Inferior parietal cortex (tissue), 1 donor: ENCODE measurements around the gene SIDT2.
"Not testable (repeated sequence)": the region's sequence is repeated elsewhere in the genome, so short reads cannot be mapped to it uniquely, and the experiment has no call there.

Source experiments
- DNase-seq: peaks from one replicate; pipeline ENCODE4 v3.0.0-alpha.2; 2016; ENCODE audit errors: extremely low spot score

The SIDT2 gene

GRCh38 chr11:117172724-117173421 is 5.7 kb upstream of the SIDT2 start:
- DNase-seq: no peak

- DNase-seq: peak; percentile 33
Observed at GRCh38 chr11:117175104-117175503, 3.4 kb upstream of the SIDT2 start.

GRCh38 chr11:117175781-117176180 is 2.8 kb upstream of the SIDT2 start:
- DNase-seq: no peak

- DNase-seq: no peak
Observed at GRCh38 chr11:117176186-117176585, 2.4 kb upstream of the SIDT2 start.

GRCh38 chr11:117177534-117178209 is 871 bp upstream of the SIDT2 start:
- no peak for DNase-seq

GRCh38 chr11:117179048-117179999 is 781 bp downstream of the SIDT2 start:
- peak; percentile 14 for DNase-seq

GRCh38 chr11:117180020-117180419 is 1.5 kb downstream of the SIDT2 start:
- no peak for DNase-seq

GRCh38 chr11:117180661-117181585 is 2.4 kb downstream of the SIDT2 start:
- DNase-seq: peak; percentile 61

DNA sequence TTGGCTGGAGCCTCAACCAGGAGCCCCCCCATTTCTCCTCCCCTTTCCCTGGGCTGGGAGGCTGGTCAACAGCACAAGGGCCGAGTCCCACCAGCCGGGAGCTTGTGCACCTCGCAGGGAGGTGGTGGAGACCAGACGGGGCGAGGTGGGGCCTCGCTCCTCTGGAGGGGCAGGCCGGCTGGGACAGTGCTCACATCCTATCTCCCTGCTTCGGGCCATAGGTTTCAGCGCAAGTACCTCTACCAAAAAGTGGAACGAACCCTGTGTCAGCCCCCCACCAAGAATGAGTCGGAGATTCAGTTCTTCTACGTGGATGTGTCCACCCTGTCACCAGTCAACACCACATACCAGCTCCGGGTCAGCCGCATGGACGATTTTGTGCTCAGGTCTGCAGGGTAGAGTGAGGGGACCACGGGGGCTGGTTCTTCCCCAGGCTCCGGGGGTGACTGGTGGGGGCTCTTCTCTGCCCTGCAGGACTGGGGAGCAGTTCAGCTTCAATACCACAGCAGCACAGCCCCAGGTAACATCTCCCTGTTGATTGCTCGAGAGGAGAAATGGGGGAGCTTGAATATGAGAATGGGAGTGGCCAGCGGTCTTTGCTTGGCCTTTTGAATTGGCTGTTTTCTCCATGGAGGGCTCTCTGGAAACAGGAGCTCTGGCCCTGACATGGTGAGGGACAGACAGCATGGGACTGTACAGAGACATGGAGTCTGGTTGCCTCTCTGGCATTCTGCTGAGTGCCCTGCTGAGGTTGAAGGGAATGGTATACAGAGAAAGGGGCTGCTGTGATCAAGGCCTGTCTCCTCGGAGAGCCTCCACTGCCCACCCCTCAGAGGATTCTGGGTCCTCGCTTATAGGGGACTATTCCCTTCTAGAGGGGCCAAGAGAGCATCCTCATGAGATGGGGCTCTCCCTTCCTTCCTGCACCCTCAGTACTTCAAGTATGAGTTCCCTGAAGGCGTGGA is 3.3 kb downstream of the SIDT2 start:
- DNase-seq: no peak

DNA sequence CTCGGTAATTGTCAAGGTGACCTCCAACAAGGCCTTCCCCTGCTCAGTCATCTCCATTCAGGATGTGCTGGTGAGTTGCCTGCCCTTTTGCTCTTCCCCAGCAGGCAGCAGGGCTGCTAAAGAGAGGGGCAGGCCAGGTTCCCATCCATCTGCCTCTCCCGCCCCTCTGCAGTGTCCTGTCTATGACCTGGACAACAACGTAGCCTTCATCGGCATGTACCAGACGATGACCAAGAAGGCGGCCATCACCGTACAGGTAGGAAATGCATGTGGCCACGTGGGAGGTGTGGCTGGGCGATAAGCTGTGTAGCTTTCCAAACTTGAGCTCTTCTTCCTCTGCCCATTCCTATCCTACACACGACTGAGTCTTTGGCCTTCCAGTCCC is 4.0 kb downstream of the SIDT2 start:
- DNase-seq: no peak

GRCh38 chr11:117183178-117183577 is 4.6 kb downstream of the SIDT2 start:
- not testable (repeated sequence) for DNase-seq

DNA sequence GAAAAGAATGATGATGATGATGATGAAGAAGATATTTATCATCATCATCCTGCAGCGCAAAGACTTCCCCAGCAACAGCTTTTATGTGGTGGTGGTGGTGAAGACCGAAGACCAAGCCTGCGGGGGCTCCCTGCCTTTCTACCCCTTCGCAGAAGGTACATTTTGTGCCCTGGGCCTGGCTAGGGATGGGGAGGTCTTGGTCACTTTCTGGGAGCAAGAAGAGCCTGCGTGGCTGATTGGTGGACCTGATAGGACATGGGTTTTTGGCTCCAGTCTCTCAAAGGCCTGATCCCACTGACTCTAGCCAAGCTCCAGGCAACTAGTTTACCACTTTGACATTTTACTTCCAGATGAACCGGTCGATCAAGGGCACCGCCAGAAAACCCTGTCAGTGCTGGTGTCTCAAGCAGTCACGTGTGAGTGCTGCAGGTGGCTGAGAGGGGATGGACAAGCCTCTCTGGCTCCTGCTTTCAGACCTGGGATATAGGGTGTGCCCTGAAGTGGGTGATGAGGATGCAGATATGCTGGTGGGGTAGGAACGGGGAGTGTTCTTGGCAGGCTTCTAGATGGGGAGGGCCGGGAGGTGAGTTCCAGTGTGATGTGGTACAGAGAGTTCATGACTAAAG is 5.3 kb downstream of the SIDT2 start:
- no peak for DNase-seq

- no peak for DNase-seq
Observed at GRCh38 chr11:117185736-117186430, 7.3 kb downstream of the SIDT2 start.

DNA sequence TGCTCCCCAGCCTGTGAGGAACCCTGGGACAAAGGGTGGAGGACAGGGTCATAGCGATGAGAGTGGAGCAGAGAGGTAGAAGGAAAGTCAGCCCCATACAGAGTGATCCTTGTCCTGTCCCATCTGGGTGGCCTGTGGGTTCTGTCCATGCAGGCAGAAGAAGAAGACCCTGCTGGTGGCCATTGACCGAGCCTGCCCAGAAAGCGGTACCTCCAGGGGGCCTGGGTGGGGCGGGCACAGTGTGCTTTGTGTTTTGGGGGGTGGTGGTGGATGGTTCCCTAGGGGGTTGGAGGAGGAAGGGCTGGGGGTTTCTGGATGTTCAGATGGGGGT is 7.9 kb downstream of the SIDT2 start:
- DNase-seq: no peak

GRCh38 chr11:117187007-117187406 is 8.5 kb downstream of the SIDT2 start:
- no peak for DNase-seq

DNA sequence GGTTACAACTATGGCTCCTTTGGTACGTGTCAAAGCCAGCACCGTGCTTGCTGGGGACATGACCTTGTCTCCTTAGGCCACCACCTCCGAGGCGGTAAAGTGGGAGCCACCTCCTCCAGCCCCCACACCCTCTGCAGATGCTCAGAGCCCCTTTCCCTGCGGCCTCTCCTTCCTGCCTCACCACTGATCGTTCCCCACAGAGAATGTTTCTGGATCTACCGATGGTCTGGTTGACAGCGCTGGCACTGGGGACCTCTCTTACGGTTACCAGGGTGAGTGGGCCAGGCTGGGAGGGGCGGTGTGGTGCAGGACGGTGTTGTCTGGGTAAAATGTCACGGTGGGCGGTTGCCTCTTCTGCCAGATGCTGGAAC is 8.9 kb downstream of the SIDT2 start:
- no peak for DNase-seq

DNA sequence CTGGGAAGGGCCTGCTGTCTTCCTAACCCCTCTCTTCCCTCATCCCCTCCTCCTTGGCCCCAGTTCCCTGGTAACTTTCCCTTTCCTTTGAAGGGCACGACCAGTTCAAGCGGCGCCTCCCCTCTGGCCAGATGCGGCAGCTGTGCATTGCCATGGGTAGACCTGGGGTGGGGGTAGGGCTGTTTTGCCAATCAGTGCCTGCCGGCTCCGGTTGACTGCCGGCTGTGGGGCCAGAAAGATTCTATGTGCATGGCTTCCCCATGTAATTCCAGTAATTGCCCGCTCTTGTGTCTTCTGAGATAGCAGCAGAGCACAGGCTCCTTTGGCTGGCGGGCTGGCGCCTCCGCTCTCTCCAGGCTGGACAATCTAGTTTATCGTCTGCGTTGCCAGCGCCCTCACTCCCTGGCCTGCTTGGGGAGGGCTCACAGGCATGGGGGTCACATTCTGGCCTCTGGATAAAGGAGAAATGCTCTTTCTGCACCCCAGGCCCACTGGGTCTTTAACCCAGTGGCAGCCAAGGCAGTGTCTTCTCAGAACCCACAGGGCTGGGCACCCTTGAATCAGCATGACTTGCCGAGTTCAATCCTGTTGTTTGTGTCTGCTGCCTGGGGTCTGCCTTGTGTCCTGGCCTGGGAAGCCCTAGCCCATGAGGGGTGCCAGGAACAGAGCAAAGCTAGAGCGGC is 9.4 kb downstream of the SIDT2 start:
- DNase-seq: no peak

- DNase-seq: no peak
Observed at GRCh38 chr11:117188620-117189081, 10.1 kb downstream of the SIDT2 start.
